Epidermal melanocyte (primary cell): ENCODE measurements around the gene NPRL2.

Source experiments
- DNase-seq: peaks from one replicate; pipeline ENCODE4 v3.0.0; 2011; ENCODE audit warnings: low spot score; ENCODE audit not compliant: insufficient read length

Gene NPRL2

GRCh38 chr3:50350213-50350526 is 405 bp downstream of the NPRL2 start:
- DNase-seq, result no peak

DNA sequence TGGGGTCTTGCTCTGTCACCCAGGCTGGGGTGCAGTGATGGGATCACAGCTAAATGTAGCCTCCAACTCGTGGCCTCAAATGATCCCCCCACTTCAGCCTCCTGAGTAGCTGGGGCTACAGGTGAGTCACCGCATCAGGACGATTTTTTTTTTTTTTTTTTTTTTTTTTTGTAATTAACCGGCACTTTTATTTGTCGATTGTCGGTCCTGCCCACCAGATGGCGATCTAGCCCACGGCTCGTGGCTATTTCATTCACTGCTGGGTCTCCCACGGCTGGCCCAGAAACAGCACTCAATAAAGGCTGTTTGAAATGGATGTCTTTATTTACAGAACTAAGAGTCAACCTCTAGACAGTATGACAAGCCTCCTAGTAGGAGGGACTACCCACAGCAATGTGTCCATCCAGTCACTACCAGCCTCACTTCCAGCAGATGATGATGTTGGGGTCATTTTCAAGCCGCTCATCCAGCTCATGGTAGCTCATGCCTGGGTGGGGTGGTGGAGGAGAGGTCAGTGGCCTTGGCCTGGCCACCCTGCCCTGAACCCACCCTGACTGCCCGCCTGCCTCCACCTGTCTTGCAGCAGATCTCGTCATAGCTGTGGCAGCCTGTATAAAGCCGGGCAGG is 3.3 kb downstream of the NPRL2 start:
- DNase-seq, result peak; percentile 72

- DNase-seq, result peak; percentile 81
These were observed 4.9 kb downstream of the NPRL2 start, which contains the start of gene ZMYND10 for GRCh38 chr3:50345586-50346234. Gene ZMYND10 (minus strand): TSS chr3:50345732. CDS start chr3:50345579, 153 bp downstream.

DNA sequence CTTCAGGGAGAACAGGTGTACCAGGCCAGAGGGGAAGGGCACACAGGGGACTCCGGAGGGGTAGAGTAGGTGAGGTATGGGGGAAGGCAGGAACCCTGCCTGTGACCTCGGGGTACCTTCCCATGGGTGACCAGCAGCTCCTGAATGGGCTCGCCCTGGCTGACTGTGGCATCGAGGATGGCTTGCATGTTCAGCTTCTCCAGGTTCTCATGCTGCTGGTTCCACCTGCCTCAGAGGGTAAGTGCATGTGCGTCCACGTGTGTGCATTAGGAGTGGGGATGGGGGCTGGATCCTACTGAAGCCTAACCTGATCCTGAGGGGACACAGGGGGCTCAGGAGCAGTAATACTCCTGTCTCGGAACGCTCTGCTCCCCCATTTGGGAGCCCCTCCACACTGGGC is 5.6 kb downstream of the NPRL2 start:
- DNase-seq, result no peak

DNA sequence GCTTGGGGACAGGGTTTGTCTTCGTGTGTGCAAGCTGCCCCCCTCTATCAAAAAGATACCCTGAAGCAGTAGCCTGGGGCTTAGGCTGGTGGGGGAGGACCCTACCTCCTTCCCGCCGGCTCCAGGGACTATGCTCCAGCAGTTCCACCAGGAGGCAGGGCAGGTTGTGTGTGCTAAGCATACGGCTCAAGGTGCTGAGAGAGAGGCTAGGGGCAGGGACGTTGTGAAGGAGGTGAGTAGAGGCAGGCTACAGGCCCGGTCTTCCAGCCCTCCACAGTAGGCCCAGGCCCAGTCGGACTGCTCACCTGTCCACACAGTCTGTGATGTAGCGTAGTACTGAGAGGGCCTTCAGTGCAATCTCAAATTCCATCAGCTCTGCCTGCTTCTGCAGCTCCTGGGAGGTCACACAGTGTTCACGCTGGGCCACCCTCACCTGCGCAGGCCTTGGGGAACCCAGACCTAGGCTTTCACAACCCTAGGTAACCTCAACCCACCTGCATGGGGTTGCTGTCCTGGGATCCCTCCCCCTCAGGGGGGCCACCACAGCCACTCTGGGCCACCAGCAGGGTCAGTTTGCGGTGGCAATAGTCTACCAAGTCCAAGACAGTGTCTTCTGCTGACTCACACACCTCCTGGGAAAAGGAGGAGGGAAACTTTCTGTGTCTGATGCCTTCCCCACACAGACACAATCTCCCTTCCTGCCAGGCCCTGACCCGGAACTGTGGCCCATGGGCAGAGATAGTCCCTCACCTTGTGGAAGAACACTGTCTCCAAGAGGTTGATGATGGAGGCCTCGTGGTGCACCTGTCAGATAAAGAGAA is 7.6 kb downstream of the NPRL2 start:
- DNase-seq, result no peak

- DNase-seq, result no peak
These were observed 8.5 kb downstream of the NPRL2 start for GRCh38 chr3:50341996-50342650.

DNA sequence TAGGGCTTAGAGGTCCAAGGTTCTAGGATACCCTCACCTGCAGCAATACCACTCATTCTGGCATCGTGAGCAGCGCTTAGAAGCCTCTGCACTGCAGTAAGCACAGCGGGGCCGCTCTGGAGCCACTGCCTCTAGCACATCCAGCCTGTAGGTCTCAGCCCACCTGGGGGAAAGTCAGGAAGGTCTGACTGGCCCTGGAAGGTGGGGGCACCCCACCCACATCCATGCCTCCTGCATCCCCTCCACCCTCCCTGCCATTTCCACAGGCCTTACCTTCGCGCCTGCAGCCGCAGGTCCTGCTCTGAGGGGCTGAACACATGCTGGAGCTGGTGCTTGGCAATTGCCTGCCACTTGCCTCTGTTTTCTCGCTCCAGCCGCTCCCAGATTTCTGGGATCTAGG is 9.0 kb downstream of the NPRL2 start:
- no peak for DNase-seq

DNA sequence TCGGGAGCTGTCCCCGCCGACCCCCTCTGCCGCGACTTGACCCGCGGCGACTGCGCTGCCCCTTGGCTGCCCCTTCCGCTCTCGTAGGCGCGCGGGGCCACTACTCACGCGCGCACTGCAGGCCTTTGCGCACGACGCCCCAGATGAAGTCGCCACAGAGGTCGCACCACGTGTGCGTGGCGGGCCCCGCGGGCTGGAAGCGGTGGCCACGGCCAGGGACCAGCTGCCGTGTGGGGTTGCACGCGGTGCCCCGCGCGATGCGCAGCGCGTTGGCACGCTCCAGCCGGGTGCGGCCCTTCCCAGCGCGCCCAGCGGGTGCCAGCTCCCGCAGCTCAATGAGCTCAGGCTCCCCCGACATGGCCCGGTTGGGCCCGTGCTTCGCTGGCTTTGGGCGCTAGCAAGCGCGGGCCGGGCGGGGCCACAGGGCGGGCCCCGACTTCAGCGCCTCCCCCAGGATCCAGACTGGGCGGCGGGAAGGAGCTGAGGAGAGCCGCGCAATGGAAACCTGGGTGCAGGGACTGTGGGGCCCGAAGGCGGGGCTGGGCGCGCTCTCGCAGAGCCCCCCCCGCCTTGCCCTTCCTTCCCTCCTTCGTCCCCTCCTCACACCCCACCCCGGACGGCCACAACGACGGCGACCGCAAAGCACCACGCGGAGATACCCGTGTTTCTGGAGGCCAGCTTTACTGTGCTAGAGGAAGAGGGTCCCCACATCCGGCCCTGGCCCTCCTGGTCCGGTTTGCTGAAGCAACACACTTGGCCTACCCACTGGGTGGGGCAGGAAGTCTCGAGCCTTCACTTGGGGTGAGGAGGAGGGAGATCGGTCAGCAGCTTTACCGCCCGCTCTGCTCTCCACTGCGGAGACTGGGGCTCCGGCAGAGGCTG is 9.9 kb downstream of the NPRL2 start, which contains the start of gene RASSF1:
Gene RASSF1 (minus strand): TSS at position 389 of the 882 bp plus-strand sequence. CDS start 31 bp downstream, at position 358.
- no peak for DNase-seq

DNA sequence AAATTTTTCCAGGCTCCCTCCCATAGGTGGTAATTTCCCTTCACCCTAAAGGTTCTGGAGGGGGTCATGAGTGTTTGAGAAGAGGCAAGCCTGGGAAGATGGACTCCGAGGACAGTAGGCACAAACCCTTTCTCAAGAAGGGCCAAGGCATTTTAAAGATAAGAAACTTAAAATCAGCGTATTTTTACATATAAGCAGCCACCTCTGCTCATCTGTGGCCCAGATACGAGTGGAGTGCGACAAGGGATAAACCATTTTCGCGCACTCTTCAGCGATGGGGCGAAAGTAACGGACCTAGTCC is 10.5 kb downstream of the NPRL2 start:
- DNase-seq, result no peak

DNA sequence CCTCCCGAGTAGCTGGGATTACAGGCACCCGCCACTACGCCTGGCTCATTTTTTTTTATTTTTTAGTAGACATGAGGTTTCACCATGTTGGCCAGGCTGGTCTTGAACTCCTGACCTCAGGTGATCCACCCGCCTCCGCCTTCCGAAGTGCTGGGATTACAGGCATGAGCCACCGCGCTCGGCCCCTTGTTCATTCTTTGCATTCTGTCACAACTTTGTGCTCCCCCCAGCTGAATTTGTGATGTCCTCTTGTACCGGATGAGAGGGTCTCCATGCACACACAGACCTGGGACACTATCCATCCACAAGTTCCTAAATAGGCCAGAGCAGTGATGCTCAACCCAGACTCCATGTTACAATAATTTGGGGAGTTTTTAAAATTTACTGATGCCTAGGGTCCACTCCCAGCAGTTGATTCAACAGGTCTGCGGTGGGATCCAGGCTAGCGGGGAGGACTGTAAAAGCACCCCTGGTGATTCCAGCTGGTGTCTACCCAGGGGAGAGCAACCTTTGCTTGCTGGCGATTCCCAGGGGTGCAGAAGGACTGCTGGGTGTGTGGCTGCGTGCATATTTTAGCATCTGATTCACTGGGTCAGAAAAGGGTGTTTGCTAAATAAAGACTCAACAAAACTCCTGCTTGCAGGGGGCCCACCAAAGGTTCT is 11.0 kb downstream of the NPRL2 start:
- DNase-seq, result no peak

GRCh38 chr3:50338965-50339364 is 11.6 kb downstream of the NPRL2 start:
- no peak for DNase-seq

- peak; percentile 99 for DNase-seq
These were observed 13.3 kb downstream of the NPRL2 start for GRCh38 chr3:50337175-50337861.

DNA sequence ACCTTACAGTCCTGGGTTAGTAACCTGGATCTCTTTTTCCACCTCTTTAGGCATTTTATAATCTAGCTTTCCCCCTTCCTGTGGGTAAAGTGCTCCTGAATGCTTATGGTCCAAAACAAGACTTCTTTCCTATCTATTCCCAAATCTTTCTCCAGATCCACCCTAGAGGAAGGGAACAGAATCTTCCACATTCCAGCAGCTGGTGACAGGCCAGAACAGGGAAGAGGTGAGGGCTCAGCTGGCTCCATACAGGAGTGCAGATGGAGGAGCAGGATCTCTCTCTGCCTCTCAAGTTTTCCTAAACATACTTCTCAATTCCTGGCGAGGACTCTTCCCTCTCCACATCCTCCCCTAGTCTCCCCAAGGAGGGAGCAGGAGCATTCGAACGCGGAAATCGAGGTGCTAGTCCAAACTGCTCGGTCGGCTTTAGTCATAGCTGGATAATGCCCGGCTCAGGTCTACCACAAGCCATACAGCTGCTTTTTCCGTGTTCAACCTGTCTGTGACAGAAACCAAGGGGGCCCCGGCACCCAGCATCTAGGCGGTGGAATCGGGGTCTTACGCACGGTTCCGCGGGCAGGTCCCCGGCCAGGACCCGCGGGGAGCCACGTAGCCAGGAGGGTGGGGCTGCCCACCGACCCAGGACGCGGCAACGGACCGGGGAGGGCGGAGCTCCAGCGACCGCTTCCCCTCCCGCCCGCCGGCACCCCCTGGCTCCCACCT is 14.0 kb downstream of the NPRL2 start:
- no peak for DNase-seq

- DNase-seq, result no peak
These were observed 16.1 kb downstream of the NPRL2 start for GRCh38 chr3:50334339-50335075.

DNA sequence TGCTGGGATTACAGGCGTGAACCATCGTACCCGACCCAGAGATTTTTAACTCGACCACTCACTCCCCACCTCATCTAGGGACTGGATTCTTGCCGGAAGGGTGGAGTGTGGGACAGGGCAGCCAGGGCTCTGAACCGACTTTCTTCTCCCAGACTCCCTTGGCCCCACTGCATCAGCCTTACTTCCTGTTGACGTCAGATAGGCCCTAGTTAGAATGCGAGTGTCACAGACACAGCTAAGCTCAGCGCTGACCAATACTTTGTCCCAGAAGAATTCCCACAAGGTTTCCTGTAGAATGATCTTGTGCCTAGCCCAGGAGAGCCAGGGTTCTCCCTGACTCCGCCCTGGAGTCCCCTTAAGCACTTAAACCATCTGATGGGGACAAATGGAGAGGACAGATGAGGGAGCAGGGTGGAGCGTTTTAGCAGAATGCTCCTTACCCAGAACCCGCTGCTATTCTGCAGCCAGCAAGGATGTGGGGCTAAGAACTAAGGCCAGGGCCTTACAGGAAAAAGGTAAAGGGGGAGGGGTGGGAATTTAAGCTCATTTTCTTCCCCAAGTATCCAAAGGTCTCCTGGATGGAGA is 16.7 kb downstream of the NPRL2 start:
- DNase-seq, result no peak

DNA sequence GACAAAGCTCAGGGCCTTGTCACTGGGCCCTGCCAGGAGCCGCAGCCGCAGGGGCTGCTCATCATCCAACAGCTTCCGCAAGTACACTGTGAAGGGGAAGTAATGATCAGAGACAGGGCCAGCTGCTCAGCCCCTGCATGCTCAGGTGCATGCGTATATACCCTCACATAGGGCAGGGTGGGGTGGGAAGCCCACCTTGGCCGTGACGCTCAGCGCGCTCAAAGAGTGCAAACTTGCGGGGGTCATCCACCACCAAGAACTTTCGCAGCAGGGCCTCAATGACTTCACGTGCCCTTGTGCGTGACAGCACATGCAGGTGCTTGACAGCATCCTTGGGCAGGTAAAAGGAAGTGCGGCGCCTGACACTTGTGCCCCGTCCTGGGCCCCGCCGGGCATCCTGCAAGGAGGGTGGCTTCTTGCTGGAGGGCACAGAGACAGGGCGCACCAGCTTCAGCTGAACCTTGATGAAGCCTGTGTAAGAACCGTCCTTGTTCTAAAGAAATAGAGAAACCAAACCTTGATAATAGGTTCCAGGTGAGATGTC is 19.1 kb downstream of the NPRL2 start:
- DNase-seq, result no peak

- no peak for DNase-seq
These were observed 20.2 kb downstream of the NPRL2 start for GRCh38 chr3:50330330-50330729.
